ENCODE data around the gene MSS51.
"Not testable (repeated sequence)": the region's sequence is repeated elsewhere in the genome, so short reads cannot be mapped to it uniquely, and the experiment has no call there.

The MSS51 gene

GRCh38 chr10:73413528-73414229 is 19.7 kb downstream of the MSS51 start, which contains the start of gene ANXA7:
ANXA7 (minus strand) TSS chr10:73414058; CDS start chr10:73400856, 13,202 bp downstream.
- DNase-seq: peak; percentile 76

GRCh38 chr10:73413108-73413527 is 20.2 kb downstream of the MSS51 start:
- no peak for DNase-seq

GRCh38 chr10:73410897-73411296 is 22.5 kb downstream of the MSS51 start:
- no peak for DNase-seq

GRCh38 chr10:73408978-73409521 is 24.3 kb downstream of the MSS51 start:
- DNase-seq: no peak

GRCh38 chr10:73408061-73408460 is 25.3 kb downstream of the MSS51 start:
- DNase-seq: no peak

GRCh38 chr10:73407495-73407894 is 25.9 kb downstream of the MSS51 start:
- DNase-seq: no peak

GRCh38 chr10:73406846-73407245 is 26.5 kb downstream of the MSS51 start:
- DNase-seq: no peak

- no peak for DNase-seq
These were observed 27.8 kb downstream of the MSS51 start for GRCh38 chr10:73405556-73405955.

GRCh38 chr10:73404690-73405089 is 28.7 kb downstream of the MSS51 start:
- DNase-seq: no peak

GRCh38 chr10:73401636-73402035 is 31.7 kb downstream of the MSS51 start:
- no peak for DNase-seq

- DNase-seq: no peak
These were observed 34.3 kb downstream of the MSS51 start for GRCh38 chr10:73399063-73399462.

GRCh38 chr10:73398024-73398423 is 35.3 kb downstream of the MSS51 start:
- DNase-seq: no peak

GRCh38 chr10:73394325-73394724 is 39.0 kb downstream of the MSS51 start:
- not testable (repeated sequence) for DNase-seq

- DNase-seq: no peak
These were observed 45.1 kb downstream of the MSS51 start for GRCh38 chr10:73388228-73388627.

GRCh38 chr10:73386583-73386982 is 46.8 kb downstream of the MSS51 start:
- no peak for DNase-seq

- no peak for DNase-seq
These were observed 54.2 kb downstream of the MSS51 start for GRCh38 chr10:73379064-73379748.

GRCh38 chr10:73376679-73377078 is 56.7 kb downstream of the MSS51 start:
- DNase-seq: no peak

Measured in NCI-H1105 (cell line).